HCT116 (cell line): ENCODE results near the gene CASTOR1. TPM values are rescaled to one million over a fixed set of nuclear protein-coding genes. Genes with fewer than 3 reads are reported as not detected.

Experiments
- ATAC-seq: fragments of 200-7000 bp; cut with Tn5 transposase; 2 replicates; pipeline ENCODE4 v1.9.1; 2020; ENCODE audit warnings: mild to moderate bottlenecking, moderate library complexity
- BruUV-seq: library from RNA; stranded (reverse); fragments of 400-500 nt; replicated peaks from 2 replicates; lab custom pipeline; 2021; lab: Mats Ljungman, UMichigan
- CTCF ChIA-PET: fragments of 300-600 bp; sonication (Branson Sonifier 250); formaldehyde crosslinking; loops from one replicate; lab custom pipeline; 2021; ENCODE audit warnings: antibody characterized with exemption; lab: Charles Lee
- POLR2A ChIA-PET: fragments of 300-600, 350-600 bp; sonication (Branson Sonifier 250); formaldehyde crosslinking; loops from one replicate; lab custom pipeline; 2021; ENCODE audit warnings: antibody characterized with exemption; lab: Charles Lee
- RAD21 ChIA-PET, 2 experiments: fragments of 300-600 bp; sonication (Branson Sonifier 250); formaldehyde crosslinking; loops; one replicate each; lab custom pipeline; 2023; ENCODE audit warnings: low total read pairs in 2 of 2; ENCODE audit not compliant: uncharacterized antibody in 2 of 2, unreplicated experiment in 2 of 2, low non-redundant PET in 1 of 2; lab: Charles Lee
- DNase-seq: peaks from one replicate; pipeline ENCODE4 v3.0.0-alpha.2; 2010; ENCODE audit warnings: low read depth, low spot score
- H2AFZ ChIP-seq: fragments of 200-600 bp; shearing (Covaris generic), sonication (generic); 2 replicates; pipeline ENCODE4 v1.6.1; 2017; ENCODE audit warnings: low read depth, mixed run types, mixed read lengths, antibody characterized with exemption, low read length; ENCODE audit not compliant: poor library complexity, severe bottlenecking
- H3K27ac ChIP-seq: 2 replicates; pipeline ENCODE4 v1.5.1; 2012; ENCODE audit warnings: low read depth, low read length
- H3K27me3 ChIP-seq: fragments of 200-600 bp; sonication (generic); 2 replicates; pipeline ENCODE4 v1.6.1; 2016; ENCODE audit warnings: mixed run types, low read length, mixed read lengths; ENCODE audit not compliant: insufficient read depth
- H3K36me3 ChIP-seq, 2 experiments: fragments of 200-500 bp in 1 of 2; fragments of 200-600 bp in 1 of 2; sonication (Bioruptor generic) in 1 of 2; sonication (generic) in 1 of 2; 2 replicates each; pipeline versions ENCODE4 v1.5.1 to v1.6.1; 2014 to 2016; ENCODE audit warnings: low read length in 2 of 2, inconsistent platforms in 1 of 2, mixed read lengths in 1 of 2, mixed run types in 1 of 2; ENCODE audit not compliant: insufficient read depth in 2 of 2, control insufficient read depth in 1 of 2
- H3K4me1 ChIP-seq, 2 experiments: fragments of 200-600 bp in 1 of 2; sonication (generic) in 1 of 2; 2 replicates each; pipeline versions ENCODE4 v1.5.1 to v1.6.1; 2012 to 2017; ENCODE audit warnings: low read length in 2 of 2, inconsistent platforms in 1 of 2, mild to moderate bottlenecking in 1 of 2, mixed read lengths in 1 of 2, mixed run types in 1 of 2, moderate library complexity in 1 of 2; ENCODE audit not compliant: insufficient read depth in 2 of 2, control insufficient read depth in 1 of 2
- H3K4me2 ChIP-seq: fragments of 200-600 bp; sonication (generic); 2 replicates; pipeline ENCODE4 v1.6.1; 2017; ENCODE audit warnings: mixed run types, low read length, mixed read lengths
- H3K4me3 ChIP-seq, 2 experiments: fragments of 200-600 bp in 1 of 2; sonication (generic) in 1 of 2; replicated peaks in 1 of 2; 2 replicates each; pipeline ENCODE4 v1.5.1; 2011 to 2016; ENCODE audit warnings: low read length in 2 of 2, control low read depth in 1 of 2, low read depth in 1 of 2, mild to moderate bottlenecking in 1 of 2, mixed read lengths in 1 of 2, mixed run types in 1 of 2
- H3K79me2 ChIP-seq: fragments of 200-600 bp; sonication (generic); 2 replicates; pipeline ENCODE4 v1.6.1; 2017; ENCODE audit warnings: mild to moderate bottlenecking, mixed run types, low read length, moderate library complexity, mixed read lengths; ENCODE audit not compliant: insufficient read depth
- H3K9ac ChIP-seq: fragments of 200-600 bp; sonication (generic); 2 replicates; pipeline ENCODE4 v1.6.1; 2016; ENCODE audit warnings: low read length, mixed read lengths
- H3K9me2 ChIP-seq: fragments of 200-600 bp; sonication (generic), shearing (Covaris generic); 2 replicates; pipeline ENCODE4 v1.6.1; 2017; ENCODE audit warnings: mixed run types, mild to moderate bottlenecking, moderate library complexity; ENCODE audit not compliant: insufficient read depth
- H3K9me3 ChIP-seq, 2 experiments: fragments of 200-500 bp in 1 of 2; fragments of 200-600 bp in 1 of 2; sonication (Bioruptor generic) in 1 of 2; sonication (generic) in 1 of 2; 2 replicates each; pipeline ENCODE4 v1.6.1; 2014 to 2017; ENCODE audit warnings: low read length in 2 of 2, mixed read lengths in 2 of 2, inconsistent platforms in 1 of 2, low read depth in 1 of 2, mild to moderate bottlenecking in 1 of 2, mixed run types in 1 of 2, moderate library complexity in 1 of 2; ENCODE audit not compliant: control insufficient read depth in 1 of 2, insufficient read depth in 1 of 2
- H4K20me1 ChIP-seq: fragments of 200-600 bp; sonication (generic), shearing (Covaris generic); 2 replicates; pipeline ENCODE4 v1.6.1; 2017; ENCODE audit warnings: mixed run types, mild to moderate bottlenecking, moderate library complexity; ENCODE audit not compliant: insufficient read depth
- CBX3 ChIP-seq: IDR thresholded peaks from 2 replicates; pipeline ENCODE4 v1.6.1; 2012; ENCODE audit warnings: low read depth
- ELF1 ChIP-seq: IDR thresholded peaks from 2 replicates; pipeline ENCODE4 v1.6.1; 2012; ENCODE audit warnings: low read depth, borderline replicate concordance
- EZH2 ChIP-seq: fragments of 200-600 bp; sonication (generic); IDR thresholded peaks from 2 replicates; pipeline ENCODE4 v1.6.1; 2017; ENCODE audit warnings: antibody characterized with exemption, mixed run types
- EZH2phosphoT487 ChIP-seq: fragments of 200-600 bp; IDR thresholded peaks from 2 replicates; pipeline ENCODE4 v1.6.1; 2018; ENCODE audit warnings: antibody characterized with exemption, borderline replicate concordance
- FOSL1 ChIP-seq: IDR thresholded peaks from 2 replicates; pipeline ENCODE4 v1.6.1; 2012; ENCODE audit warnings: low read depth
- MAX ChIP-seq: IDR thresholded peaks from 2 replicates; pipeline ENCODE4 v1.6.1; 2012
- POLR2A ChIP-seq: IDR thresholded peaks from 2 replicates; pipeline ENCODE4 v1.7.0; 2011; ENCODE audit warnings: borderline replicate concordance; ENCODE audit not compliant: insufficient read depth, insufficient read length; ENCODE audit errors: extremely low read depth
- POLR2AphosphoS5 ChIP-seq: IDR thresholded peaks from 2 replicates; pipeline ENCODE4 v1.6.1; 2011; ENCODE audit warnings: mild to moderate bottlenecking, low read depth, low read length, moderate library complexity
- SIN3A ChIP-seq: IDR thresholded peaks from 2 replicates; pipeline ENCODE4 v1.6.1; 2012; ENCODE audit warnings: low read depth
- SP1 ChIP-seq: IDR thresholded peaks from 2 replicates; pipeline ENCODE4 v1.6.1; 2012; ENCODE audit warnings: low read depth
- TCF7L2 ChIP-seq: IDR thresholded peaks from 2 replicates; pipeline ENCODE4 v1.7.0; 2011; ENCODE audit warnings: borderline replicate concordance, inconsistent platforms; ENCODE audit not compliant: insufficient read depth, insufficient read length; ENCODE audit errors: extremely low read depth
- ZBTB33 ChIP-seq: IDR thresholded peaks from 2 replicates; pipeline ENCODE4 v1.6.1; 2011; ENCODE audit warnings: mild to moderate bottlenecking, low read length, moderate library complexity; ENCODE audit not compliant: insufficient replicate concordance; ENCODE audit errors: extremely low read depth
- ZNF274 ChIP-seq: fragments of 200-500 bp; sonication (Bioruptor generic); IDR thresholded peaks from 2 replicates; pipeline ENCODE4 v1.6.1; 2014; ENCODE audit warnings: mild to moderate bottlenecking, low read depth, low read length, inconsistent platforms
- intact Hi-C: fragments of 100-400 bp; cut with micrococcal nuclease; formaldehyde crosslinking; loops from 2 replicates; pipeline ENCODE4 v1.10.0; 2022
- total RNA-seq: library from RNA; stranded (reverse); gene quantifications from one replicate; pipeline ENCODE4 v1.2.1, GENCODE V29; 2021; ENCODE audit not compliant: unreplicated experiment

Gene CASTOR1
- total RNA-seq, 1 experiment from 2014 or later = 6.5 TPM

GRCh38 chr22:30254314-30254713 lies 35.0 kb downstream of the CASTOR1 start:
- POLR2A ChIA-PET = interaction anchor here (1.2 to 2.4 kb wide), 4 partner anchors 9 to 63 kb away, joined by 3 to 22 read pairs (median 4); no protein-coding TSS in a partner anchor
- no peak for TF ChIP-seq EZH2phosphoT487
- no peak for TF ChIP-seq CBX3
- no peak for TF ChIP-seq TCF7L2
- Histone ChIP-seq H3K27ac (peak overlapping the region; percentile 90), H3K4me3 (peak overlapping the region; percentile 73 to 79), H3K9me2 (no peaks in the 10 kb centered on the region), H4K20me1 (no peaks in the 10 kb centered on the region), H3K79me2 (peaks cover 82% of the 10 kb centered on the region), H3K27me3 (no peaks in the 10 kb centered on the region), H3K9me3 (no peaks in the 10 kb centered on the region), H3K36me3 (peaks cover 0 to 14% of the 10 kb centered on the region in 2 experiments; a peak in 1 of 4 replicates), H3K9ac (peak overlapping the region; percentile 84), H2AFZ (no peak overlapping the region), H3K4me1 (peaks cover 64 to 97% of the 10 kb centered on the region in 2 experiments), H3K4me2 (peak overlapping the region; percentile 96)
- DNase-seq (no peak), ATAC-seq (no peak)
- RAD21 ChIA-PET = interaction anchor here (0.6 to 0.8 kb wide), 2 partner anchors 72 to 146 kb away, joined by 3 read pairs; no protein-coding TSS in a partner anchor
- CTCF ChIA-PET = interaction anchor here (1.4 to 2.4 kb wide), 3 partner anchors 34 to 146 kb away, joined by 5 to 8 read pairs (median 7); partner anchors contain the start of gene RNF215
- BruUV-seq = no TSS peak
- intact Hi-C loops = loop anchor here (2.0 to 5.0 kb wide), 2 partner anchors 57 to 620 kb away; no protein-coding TSS in a partner anchor

GRCh38 chr22:30253205-30253852 lies 36.0 kb downstream of the CASTOR1 start:
- Histone ChIP-seq H3K36me3 (peaks cover 0 to 14% of the 10 kb centered on the region in 2 experiments; a peak in 1 of 4 replicates), H4K20me1 (no peaks in the 10 kb centered on the region), H3K4me2 (peak overlapping the region; percentile 96), H3K27me3 (no peaks in the 10 kb centered on the region), H3K9ac (peak overlapping the region; percentile 84), H3K4me3 (peak overlapping the region; percentile 17 to 42), H3K9me2 (no peaks in the 10 kb centered on the region), H3K9me3 (no peaks in the 10 kb centered on the region), H3K27ac (peak overlapping the region; percentile 90), H2AFZ (no peak overlapping the region), H3K4me1 (peaks cover 69 to 100% of the 10 kb centered on the region in 2 experiments), H3K79me2 (peaks cover 92% of the 10 kb centered on the region)
- ChIA-PET CTCF (interaction anchor here (1.2 to 2.4 kb wide), 4 partner anchors 35 to 147 kb away, joined by 3 to 8 read pairs (median 6); partner anchors contain the start of gene RNF215), RAD21 (interaction anchor here (0.7 to 1.8 kb wide), 5 partner anchors 15 to 145 kb away, joined by 3 to 8 read pairs (median 4); no protein-coding TSS in a partner anchor), POLR2A (interaction anchor here (0.6 to 2.4 kb wide), 15 partner anchors 10 to 301 kb away, joined by 3 to 22 read pairs (median 3); partner anchors contain the start of gene TBC1D10A)
- ATAC-seq = peak; percentile 21
- BruUV-seq = no TSS peak
- DNase-seq = no peak
- intact Hi-C loops = loop anchor here (1.0 to 5.0 kb wide), 2 partner anchors 43 to 56 kb away; no protein-coding TSS in a partner anchor
- TF ChIP-seq CBX3 = no peak
- TF ChIP-seq MAX = no peak
- no peak for TF ChIP-seq TCF7L2
- no peak for TF ChIP-seq SP1
- TF ChIP-seq POLR2AphosphoS5 = no peak
- no peak for TF ChIP-seq FOSL1
- TF ChIP-seq POLR2A = no peak
- no peak for TF ChIP-seq ZNF274
- no peak for TF ChIP-seq EZH2
- no peak for TF ChIP-seq SIN3A
- no peak for TF ChIP-seq ZBTB33
- TF ChIP-seq ELF1 = no peak
